ENCODE results near the gene PRKCH.

Gene PRKCH

DNA sequence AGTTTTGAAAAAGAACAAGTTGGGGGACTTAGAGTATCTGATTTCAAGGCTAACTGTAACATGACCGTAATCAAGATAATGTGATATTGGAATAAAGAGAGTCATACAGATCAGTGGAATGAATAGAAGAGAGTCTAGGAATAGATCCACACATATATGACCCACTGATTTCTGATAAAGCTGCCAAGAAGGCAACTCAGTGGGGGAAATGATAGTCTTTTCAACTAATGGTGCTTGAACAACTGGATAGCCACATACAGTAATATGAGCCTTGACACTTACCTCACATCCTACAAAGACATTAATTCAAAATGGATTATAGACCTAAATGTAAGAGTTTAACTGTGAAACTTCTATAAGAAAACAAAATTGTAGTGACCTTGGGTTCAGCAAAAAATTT lies 3.8 kb downstream of the PRKCH start:
- H2BK5ac ChIP-seq (ENCODE audit: low read depth, low read length, poor library complexity, severe bottlenecking) = no peak overlapping the region

GRCh38 chr14:61326146-61326545 lies 4.8 kb downstream of the PRKCH start:
- Histone ChIP-seq H4K8ac (ENCODE audit: low read length) (no peak overlapping the region), H3K36me3 (ENCODE audit: control insufficient read depth in 1 of 2, insufficient read depth in 2 of 2, low read depth in 1 of 2, low read length in 2 of 2) (no peaks in the 10 kb centered on the region), H4K91ac (ENCODE audit: low read length) (no peak overlapping the region), H3K4me3 (ENCODE audit: insufficient read depth in 1 of 2, low read depth in 1 of 2, low read length in 2 of 2) (no peak overlapping the region), H3K27ac (ENCODE audit: low read length, poor library complexity, severe bottlenecking) (no peak overlapping the region), H2AK5ac (ENCODE audit: low read length, severe bottlenecking) (no peak overlapping the region), H2BK120ac (ENCODE audit: low read depth, low read length) (no peak overlapping the region), H3K23ac (ENCODE audit: low read length in 2 of 2) (no peak overlapping the region), H3K18ac (ENCODE audit: low read depth in 1 of 2, low read length in 2 of 2) (no peak overlapping the region), H3K79me1 (replicated peaks; ENCODE audit: low read length, poor library complexity, severe bottlenecking) (no peaks in the 10 kb centered on the region), H3K4ac (ENCODE audit: low read depth in 1 of 2, low read length in 2 of 2) (no peak overlapping the region), H2BK5ac (ENCODE audit: low read depth, low read length, poor library complexity, severe bottlenecking) (no peak overlapping the region), H3K9ac (ENCODE audit: low read length) (no peak overlapping the region), H3K27me3 (ENCODE audit: control insufficient read depth in 1 of 2, insufficient read depth in 1 of 2, low read length in 2 of 2) (peaks cover 13 to 49% of the 10 kb centered on the region in 2 experiments), H2BK15ac (ENCODE audit: low read depth, poor library complexity, severe bottlenecking) (no peak overlapping the region), H3K4me1 (ENCODE audit: control insufficient read depth, insufficient read depth, low read depth, low read length) (peaks cover 11% of the 10 kb centered on the region), H2AFZ (ENCODE audit: low read depth, low read length) (no peak overlapping the region), H3K14ac (ENCODE audit: low read length in 2 of 2) (no peak overlapping the region), H3K4me2 (ENCODE audit: low read length, poor library complexity, severe bottlenecking) (no peak overlapping the region), H2BK12ac (ENCODE audit: low read length in 2 of 2) (no peak overlapping the region), H3K9me3 (ENCODE audit: control insufficient read depth, low read length) (peaks cover 5% of the 10 kb centered on the region)
- no peak for DNase-seq
- 91% methylated on average over 1 of the region's 1 CpG for whole genome bisulfite sequencing

More for the DNA sequence above, 3.8 kb downstream of the PRKCH start:
- Histone ChIP-seq H2BK15ac (ENCODE audit: low read depth, poor library complexity, severe bottlenecking) (no peak overlapping the region), H3K14ac (ENCODE audit: low read length in 2 of 2) (no peak overlapping the region), H3K9ac (ENCODE audit: low read length) (no peak overlapping the region), H2AFZ (ENCODE audit: low read depth, low read length) (no peak overlapping the region), H3K23ac (ENCODE audit: low read length in 2 of 2) (no peak overlapping the region), H3K27ac (ENCODE audit: low read length, poor library complexity, severe bottlenecking) (no peak overlapping the region), H4K91ac (ENCODE audit: low read length) (no peak overlapping the region), H3K4me1 (ENCODE audit: control insufficient read depth, insufficient read depth, low read depth, low read length) (peaks cover 12% of the 10 kb centered on the region), H3K27me3 (ENCODE audit: control insufficient read depth in 1 of 2, insufficient read depth in 1 of 2, low read length in 2 of 2) (peaks cover 13 to 54% of the 10 kb centered on the region in 2 experiments), H3K4me2 (ENCODE audit: low read length, poor library complexity, severe bottlenecking) (no peak overlapping the region), H2BK12ac (ENCODE audit: low read length in 2 of 2) (no peak overlapping the region), H4K8ac (ENCODE audit: low read length) (no peak overlapping the region), H3K4me3 (ENCODE audit: insufficient read depth in 1 of 2, low read depth in 1 of 2, low read length in 2 of 2) (no peak overlapping the region), H3K36me3 (ENCODE audit: control insufficient read depth in 1 of 2, insufficient read depth in 2 of 2, low read depth in 1 of 2, low read length in 2 of 2) (no peaks in the 10 kb centered on the region), H3K18ac (ENCODE audit: low read depth in 1 of 2, low read length in 2 of 2) (no peak overlapping the region), H3K4ac (ENCODE audit: low read depth in 1 of 2, low read length in 2 of 2) (no peak overlapping the region), H2AK5ac (ENCODE audit: low read length, severe bottlenecking) (no peak overlapping the region), H3K9me3 (ENCODE audit: control insufficient read depth, low read length) (peaks cover 5% of the 10 kb centered on the region), H2BK120ac (ENCODE audit: low read depth, low read length) (no peak overlapping the region), H3K79me1 (replicated peaks; ENCODE audit: low read length, poor library complexity, severe bottlenecking) (no peaks in the 10 kb centered on the region)
- no peak for DNase-seq
- WGBS = 100% methylated on average over 1 of the region's 1 CpG

DNA sequence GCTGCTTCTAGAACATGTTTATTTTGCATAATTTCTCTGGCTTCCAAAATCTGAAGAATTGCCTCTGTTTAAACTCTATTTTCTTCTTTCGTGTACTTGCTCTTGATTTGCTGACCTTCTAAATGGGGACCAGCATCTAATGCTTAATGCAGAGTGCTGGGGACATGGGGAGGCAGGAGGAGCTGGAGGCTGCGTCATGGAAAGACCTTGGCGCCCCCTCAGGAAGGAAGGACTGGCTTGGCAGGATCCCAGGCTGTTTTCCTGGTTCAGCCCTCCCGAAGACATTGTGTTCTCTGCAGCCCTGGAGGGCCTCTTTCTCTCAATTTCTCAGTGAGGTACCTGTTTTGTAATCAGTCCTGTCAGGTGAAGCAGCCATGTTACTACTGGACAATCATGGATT lies 5.5 kb downstream of the PRKCH start:
- Histone ChIP-seq H3K36me3 (ENCODE audit: control insufficient read depth in 1 of 2, insufficient read depth in 2 of 2, low read depth in 1 of 2, low read length in 2 of 2) (no peaks in the 10 kb centered on the region), H3K27me3 (ENCODE audit: control insufficient read depth in 1 of 2, insufficient read depth in 1 of 2, low read length in 2 of 2) (peaks cover 13 to 42% of the 10 kb centered on the region in 2 experiments), H3K4ac (ENCODE audit: low read depth in 1 of 2, low read length in 2 of 2) (no peak overlapping the region), H4K91ac (ENCODE audit: low read length) (no peak overlapping the region), H4K8ac (ENCODE audit: low read length) (no peak overlapping the region), H3K9me3 (ENCODE audit: control insufficient read depth, low read length) (peaks cover 5% of the 10 kb centered on the region), H3K4me1 (ENCODE audit: control insufficient read depth, insufficient read depth, low read depth, low read length) (peaks cover 7% of the 10 kb centered on the region), H3K23ac (ENCODE audit: low read length in 2 of 2) (no peak overlapping the region), H2BK5ac (ENCODE audit: low read depth, low read length, poor library complexity, severe bottlenecking) (no peak overlapping the region), H2BK120ac (ENCODE audit: low read depth, low read length) (no peak overlapping the region), H2BK12ac (ENCODE audit: low read length in 2 of 2) (no peak overlapping the region), H3K14ac (ENCODE audit: low read length in 2 of 2) (no peak overlapping the region), H3K4me3 (ENCODE audit: insufficient read depth in 1 of 2, low read depth in 1 of 2, low read length in 2 of 2) (no peak overlapping the region), H2BK15ac (ENCODE audit: low read depth, poor library complexity, severe bottlenecking) (no peak overlapping the region), H3K79me1 (replicated peaks; ENCODE audit: low read length, poor library complexity, severe bottlenecking) (no peaks in the 10 kb centered on the region), H3K18ac (ENCODE audit: low read depth in 1 of 2, low read length in 2 of 2) (no peak overlapping the region), H2AK5ac (ENCODE audit: low read length, severe bottlenecking) (no peak overlapping the region), H3K9ac (ENCODE audit: low read length) (no peak overlapping the region), H3K27ac (ENCODE audit: low read length, poor library complexity, severe bottlenecking) (no peak overlapping the region), H2AFZ (ENCODE audit: low read depth, low read length) (no peak overlapping the region), H3K4me2 (ENCODE audit: low read length, poor library complexity, severe bottlenecking) (no peak overlapping the region)
- 66% methylated on average over 4 of the region's 4 CpGs for WGBS
- DNase-seq = no peak

DNA sequence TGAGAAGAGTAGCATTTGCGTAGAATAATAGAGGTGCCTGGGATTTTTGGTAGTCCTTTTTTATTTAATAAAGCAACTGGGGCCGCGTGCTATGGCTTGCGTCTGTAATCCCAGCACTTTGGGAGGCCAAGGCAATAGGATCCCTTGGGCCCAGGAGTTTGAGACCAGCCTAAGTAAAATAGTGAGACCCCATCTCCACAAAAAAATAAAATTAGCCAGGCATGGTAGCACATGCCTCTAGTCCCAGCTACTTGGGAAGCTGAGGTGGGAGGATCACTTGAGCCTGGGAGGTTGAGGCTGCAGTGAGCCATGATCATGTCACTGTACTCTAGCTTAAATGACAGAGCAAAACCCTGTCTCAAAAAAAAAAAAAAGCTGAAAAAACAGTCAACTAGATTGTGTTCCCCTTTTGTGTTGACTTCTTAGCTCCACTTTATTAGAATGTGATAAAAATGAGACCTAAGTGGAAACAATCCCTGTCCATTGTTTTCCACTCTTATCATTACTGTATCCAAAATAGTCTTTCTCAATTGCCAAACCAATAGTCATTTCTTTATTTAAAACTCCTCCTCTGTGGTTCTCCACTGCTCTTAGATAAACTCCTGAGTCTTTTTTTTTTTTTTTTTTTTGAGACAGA lies 7.4 kb downstream of the PRKCH start:
- Histone ChIP-seq H2AK5ac (ENCODE audit: low read length, severe bottlenecking) (no peak overlapping the region), H3K4me1 (ENCODE audit: control insufficient read depth, insufficient read depth, low read depth, low read length) (no peaks in the 10 kb centered on the region), H3K79me1 (replicated peaks; ENCODE audit: low read length, poor library complexity, severe bottlenecking) (no peaks in the 10 kb centered on the region), H2AFZ (ENCODE audit: low read depth, low read length) (no peak overlapping the region), H3K27ac (ENCODE audit: low read length, poor library complexity, severe bottlenecking) (no peak overlapping the region), H2BK15ac (ENCODE audit: low read depth, poor library complexity, severe bottlenecking) (no peak overlapping the region), H2BK120ac (ENCODE audit: low read depth, low read length) (no peak overlapping the region), H2BK12ac (ENCODE audit: low read length in 2 of 2) (no peak overlapping the region), H3K4me3 (ENCODE audit: insufficient read depth in 1 of 2, low read depth in 1 of 2, low read length in 2 of 2) (no peak overlapping the region), H2BK5ac (ENCODE audit: low read depth, low read length, poor library complexity, severe bottlenecking) (no peak overlapping the region), H3K9me3 (ENCODE audit: control insufficient read depth, low read length) (peaks cover 5% of the 10 kb centered on the region), H3K23ac (ENCODE audit: low read length in 2 of 2) (no peak overlapping the region), H3K18ac (ENCODE audit: low read depth in 1 of 2, low read length in 2 of 2) (no peak overlapping the region), H3K4me2 (ENCODE audit: low read length, poor library complexity, severe bottlenecking) (no peak overlapping the region), H3K9ac (ENCODE audit: low read length) (no peak overlapping the region), H3K4ac (ENCODE audit: low read depth in 1 of 2, low read length in 2 of 2) (no peak overlapping the region), H4K8ac (ENCODE audit: low read length) (no peak overlapping the region), H4K91ac (ENCODE audit: low read length) (no peak overlapping the region), H3K36me3 (ENCODE audit: control insufficient read depth in 1 of 2, insufficient read depth in 2 of 2, low read depth in 1 of 2, low read length in 2 of 2) (no peaks in the 10 kb centered on the region), H3K14ac (ENCODE audit: low read length in 2 of 2) (no peak overlapping the region), H3K27me3 (ENCODE audit: control insufficient read depth in 1 of 2, insufficient read depth in 1 of 2, low read length in 2 of 2) (peaks cover 0 to 24% of the 10 kb centered on the region in 2 experiments)
- WGBS = 98% methylated on average over 4 of the region's 4 CpGs
- DNase-seq = no peak

All from mesenchymal stem cell (in vitro differentiated cells and primary cell).